Measurements from ENCODE around the gene UBE2L3. TPM values are rescaled to one million over a fixed set of nuclear protein-coding genes. Genes with fewer than 3 reads are reported as not detected.
A peak's percentile ranks its signal among the peaks of the same experiment; 100 is the strongest.
"Not testable (repeated sequence)": the region's sequence is repeated elsewhere in the genome, so short reads cannot be mapped to it uniquely, and the experiment has no call there.

Gene UBE2L3
- total RNA-seq, 2 donors from 2014 or later, result 46.1 to 62.5 TPM

DNA sequence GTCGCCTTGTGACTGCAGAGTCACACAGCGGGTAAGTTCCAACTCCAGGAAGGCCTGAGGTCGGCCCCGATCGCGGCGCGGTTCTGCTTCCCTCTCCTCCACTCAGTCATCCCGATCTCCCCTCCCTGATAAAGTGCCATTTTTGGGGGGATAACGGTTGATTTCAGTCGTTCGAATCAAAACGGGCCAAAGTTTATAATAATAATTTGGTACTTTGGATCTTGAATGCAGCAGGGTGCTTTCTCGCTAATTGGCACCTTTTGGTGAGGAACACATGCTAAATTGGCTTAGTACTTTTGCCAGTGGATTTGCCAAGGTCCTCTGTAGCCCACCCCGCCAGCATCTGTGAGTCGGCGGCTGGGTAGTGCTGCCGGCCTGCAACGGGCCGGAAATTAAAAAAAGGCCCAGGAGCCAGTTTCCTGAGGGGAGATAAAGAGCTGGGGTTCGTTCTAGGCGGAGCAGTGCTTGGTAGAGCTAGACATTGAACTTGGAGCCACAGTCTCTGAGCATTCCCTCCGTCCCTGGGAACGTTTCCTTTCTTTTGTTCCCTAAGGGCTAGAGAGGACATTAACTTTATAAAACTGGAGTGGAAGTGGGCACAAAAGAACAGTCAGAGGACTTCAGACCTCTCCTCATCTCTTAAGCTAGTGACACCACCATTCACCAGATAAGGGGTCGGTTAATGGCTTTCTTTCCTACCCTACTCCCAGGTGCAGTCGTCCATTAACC, 997 bp downstream of the UBE2L3 start:
- Mint-ChIP-seq H3K27ac (peak overlapping the region; percentile 93 to 99), H3K36me3 (peaks cover 17 to 27% of the 10 kb centered on the region in 2 donors), H3K9me3 (no peaks in the 10 kb centered on the region)
- peak in 1 of 2 donors; percentile 21 for ATAC-seq
- peak in 1 of 2 donors; percentile 26 for DNase-seq (ENCODE audit: low spot score in 2 of 2)

DNA sequence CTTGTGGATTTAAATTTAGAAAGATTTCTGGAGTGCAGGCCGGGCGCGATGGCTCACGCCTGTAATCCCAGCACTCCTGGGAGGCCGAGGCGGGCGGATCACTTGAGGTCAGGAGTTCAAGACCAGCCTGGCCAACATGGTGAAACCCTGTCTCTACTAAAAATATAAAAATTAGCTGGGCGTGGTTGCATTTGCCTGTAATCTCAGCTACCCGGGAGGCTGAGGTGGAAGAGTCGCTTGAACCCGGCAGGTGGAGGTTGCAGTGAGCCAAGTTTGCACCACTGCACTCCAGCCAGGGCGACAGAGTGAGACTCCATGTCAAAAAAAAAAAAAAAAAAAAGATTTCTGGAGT, 1.5 kb downstream of the UBE2L3 start:
- H3K9me3 Mint-ChIP-seq; ATAC-seq; DNase-seq (ENCODE audit: low spot score in 2 of 2): not testable (repeated sequence)
- H3K27ac Mint-ChIP-seq, result peak overlapping the region; percentile 93 to 99
- H3K36me3 Mint-ChIP-seq, result peaks cover 17 to 27% of the 10 kb centered on the region in 2 donors

- Mint-ChIP-seq H3K36me3 (peaks cover 17 to 27% of the 10 kb centered on the region in 2 donors), H3K27ac (peak overlapping the region; percentile 93 to 99), H3K9me3 (no peaks in the 10 kb centered on the region)
- ATAC-seq (no peak), DNase-seq (ENCODE audit: low spot score in 2 of 2) (no peak)
Observed at GRCh38 chr22:21569459-21570170, 2.1 kb downstream of the UBE2L3 start.

DNA sequence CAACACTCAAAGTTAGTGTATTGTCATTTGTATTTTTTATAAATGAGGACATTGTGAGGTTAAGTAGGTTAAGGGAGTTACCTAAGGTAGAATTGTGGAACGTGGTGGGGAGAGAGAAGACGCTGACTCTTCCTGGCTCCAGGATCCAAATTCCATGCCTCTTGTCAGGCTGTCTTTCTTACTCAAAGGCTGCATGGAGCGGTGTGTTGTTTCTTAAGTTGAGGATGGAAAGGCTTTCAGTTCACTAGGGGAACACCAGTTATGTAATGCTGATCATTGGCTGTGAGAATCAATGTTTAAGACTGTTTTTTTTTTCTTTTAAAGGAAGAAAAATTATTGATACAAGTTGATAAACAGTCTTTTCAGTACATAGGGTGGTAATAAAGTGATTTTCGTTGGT, 2.9 kb downstream of the UBE2L3 start:
- DNase-seq (ENCODE audit: low spot score in 2 of 2) (no peak), ATAC-seq (no peak)
- Mint-ChIP-seq H3K36me3 (peaks cover 17 to 27% of the 10 kb centered on the region in 2 donors), H3K9me3 (no peaks in the 10 kb centered on the region), H3K27ac (peak overlapping the region; percentile 93 to 99)

- H3K36me3 Mint-ChIP-seq, result peaks cover 17 to 27% of the 10 kb centered on the region in 2 donors
- H3K9me3 Mint-ChIP-seq, result no peaks in the 10 kb centered on the region
- peak overlapping the region; percentile 85 to 97 for H3K27ac Mint-ChIP-seq
- no peak for DNase-seq (ENCODE audit: low spot score in 2 of 2)
- peak; percentile 61 to 81 for ATAC-seq
Observed at GRCh38 chr22:21571679-21572078, 4.2 kb downstream of the UBE2L3 start.

- no peaks in the 10 kb centered on the region for H3K9me3 Mint-ChIP-seq
- peak overlapping the region in 1 of 2 donors; percentile 92 for H3K27ac Mint-ChIP-seq
- no peak for ATAC-seq
Observed at GRCh38 chr22:21573293-21573734, 5.8 kb downstream of the UBE2L3 start.

GRCh38 chr22:21573750-21574494, 6.4 kb downstream of the UBE2L3 start:
- H3K9me3 Mint-ChIP-seq, result no peaks in the 10 kb centered on the region
- DNase-seq (ENCODE audit: low spot score in 2 of 2) (no peak), ATAC-seq (no peak)
- H3K36me3 Mint-ChIP-seq, result peaks cover 10 to 31% of the 10 kb centered on the region in 2 donors
- peak overlapping the region in 1 of 2 donors; percentile 88 for H3K27ac Mint-ChIP-seq

More at GRCh38 chr22:21573293-21573734, 5.8 kb downstream of the UBE2L3 start:
- peaks cover 14 to 31% of the 10 kb centered on the region in 2 donors for H3K36me3 Mint-ChIP-seq
- DNase-seq (ENCODE audit: low spot score in 2 of 2), result no peak

- DNase-seq (ENCODE audit: low spot score in 2 of 2), result no peak
- peaks cover 0 to 11% of the 10 kb centered on the region in 2 donors for H3K36me3 Mint-ChIP-seq
- no peak overlapping the region for H3K27ac Mint-ChIP-seq
Observed at GRCh38 chr22:21579474-21579851, 11.9 kb downstream of the UBE2L3 start.

DNA sequence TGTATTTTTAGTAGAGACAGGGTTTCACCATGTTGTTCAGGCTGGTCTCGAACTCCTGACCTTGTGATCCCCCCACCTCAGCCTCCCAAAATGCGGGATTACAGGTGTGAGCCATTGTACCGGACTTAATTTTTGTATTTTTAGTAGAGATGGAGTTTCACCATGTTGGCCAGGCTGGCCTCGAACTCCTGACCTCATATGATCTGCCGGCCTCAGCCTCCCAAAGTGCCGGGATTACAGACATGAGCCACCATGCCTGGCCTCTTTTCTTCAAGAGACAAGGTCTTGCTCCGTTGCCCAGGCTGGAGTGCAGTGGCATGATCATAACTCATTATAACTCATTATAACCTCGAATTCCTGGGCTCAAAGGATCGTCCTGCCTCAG, 13.1 kb downstream of the UBE2L3 start:
- ATAC-seq; H3K9me3 Mint-ChIP-seq; DNase-seq (ENCODE audit: low spot score in 2 of 2): not testable (repeated sequence)
- Mint-ChIP-seq H3K36me3 (peaks cover 0 to 11% of the 10 kb centered on the region in 2 donors), H3K27ac (peak overlapping the region in 1 of 2 donors; percentile 41)

More at GRCh38 chr22:21579474-21579851, 11.9 kb downstream of the UBE2L3 start:
- ATAC-seq, result no peak
- no peaks in the 10 kb centered on the region for H3K9me3 Mint-ChIP-seq

GRCh38 chr22:21581009-21581713, 13.6 kb downstream of the UBE2L3 start:
- peaks cover 0 to 11% of the 10 kb centered on the region in 2 donors for H3K36me3 Mint-ChIP-seq
- not testable (repeated sequence) for ATAC-seq; H3K27ac Mint-ChIP-seq; H3K9me3 Mint-ChIP-seq; DNase-seq (ENCODE audit: low spot score in 2 of 2)

- DNase-seq (ENCODE audit: low spot score in 2 of 2) (no peak), ATAC-seq (no peak)
- H3K36me3 Mint-ChIP-seq, result peaks cover 0 to 5% of the 10 kb centered on the region in 2 donors
- peak overlapping the region; percentile 71 to 92 for H3K27ac Mint-ChIP-seq
- no peaks in the 10 kb centered on the region for H3K9me3 Mint-ChIP-seq
Observed at GRCh38 chr22:21582801-21583740, 15.6 kb downstream of the UBE2L3 start.

GRCh38 chr22:21585389-21585788, 17.9 kb downstream of the UBE2L3 start:
- ATAC-seq (no peak), DNase-seq (ENCODE audit: low spot score in 2 of 2) (no peak)
- Mint-ChIP-seq H3K9me3 (no peaks in the 10 kb centered on the region), H3K27ac (peak overlapping the region in 1 of 2 donors; percentile 23), H3K36me3 (no peaks in the 10 kb centered on the region)

DNA sequence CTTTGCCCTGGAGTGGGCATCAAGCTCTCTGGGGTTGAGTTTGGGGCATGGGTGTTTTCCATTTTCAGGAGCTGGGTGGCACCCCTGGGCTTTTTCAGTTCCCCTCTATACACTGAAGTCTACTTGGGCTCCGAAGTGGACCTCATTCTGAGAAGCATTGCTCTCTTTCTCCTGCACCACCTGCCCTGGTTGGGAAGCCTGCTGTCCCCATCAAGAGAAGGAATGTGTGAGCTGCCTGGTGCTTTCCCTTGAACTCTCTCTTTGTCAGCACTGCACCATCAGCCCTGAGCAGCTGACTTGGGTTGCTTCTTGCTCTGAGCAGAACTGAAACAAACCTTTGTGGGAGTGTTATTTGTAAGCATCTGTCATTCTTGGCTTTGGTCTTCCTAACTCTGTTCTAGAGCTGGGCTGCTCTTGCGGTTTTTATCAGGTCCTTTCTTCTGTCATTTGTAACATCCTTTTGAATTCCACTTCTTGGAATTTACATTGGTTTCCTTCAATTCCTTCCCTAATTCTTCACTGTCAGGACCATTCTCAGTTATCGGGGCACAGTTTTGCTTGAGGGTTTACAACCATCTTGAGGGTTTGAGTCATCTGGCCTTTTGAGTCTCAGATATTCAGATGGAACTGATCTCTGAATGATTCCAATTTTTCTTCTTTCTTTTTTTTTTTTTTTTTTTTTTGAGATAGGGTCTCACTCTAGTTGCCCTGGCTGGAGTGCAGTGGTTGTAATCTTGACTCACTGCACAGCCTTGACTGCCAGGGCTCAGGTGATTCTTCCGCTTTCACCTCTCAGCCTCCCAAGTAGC, 20.5 kb downstream of the UBE2L3 start:
- ATAC-seq, result peak; percentile 96 to 97
- Mint-ChIP-seq H3K9me3 (no peaks in the 10 kb centered on the region), H3K36me3 (peaks cover 0 to 2% of the 10 kb centered on the region in 2 donors)

GRCh38 chr22:21589396-21589795, 21.9 kb downstream of the UBE2L3 start:
- peak overlapping the region; percentile 65 to 87 for H3K27ac Mint-ChIP-seq
- no peak for DNase-seq (ENCODE audit: low spot score in 2 of 2)
- peaks cover 10 to 16% of the 10 kb centered on the region in 2 donors for H3K36me3 Mint-ChIP-seq
- ATAC-seq, result no peak
- H3K9me3 Mint-ChIP-seq, result no peaks in the 10 kb centered on the region

More for the DNA sequence above, 20.5 kb downstream of the UBE2L3 start:
- peak overlapping the region; percentile 65 to 87 for H3K27ac Mint-ChIP-seq
- DNase-seq (ENCODE audit: low spot score in 2 of 2), result peak; percentile 57 to 70

Measured in activated naive CD4-positive, alpha-beta T cell treated with anti-CD3 and anti-CD28 coated beads, Interleukin-2, amount 50 U/mL, for 72 hours (primary cell).